Calu3 (cell line): ENCODE data around the gene NFKBIZ. TPM values are rescaled to one million over a fixed set of nuclear protein-coding genes. Genes with fewer than 3 reads are reported as not detected.

ENCODE experiments used
- BruUV-seq: library from RNA; stranded (reverse); fragments of 400-500 nt; replicated peaks from 2 replicates; lab custom pipeline; 2021; lab: Mats Ljungman, UMichigan
- CTCF ChIA-PET: fragments of 300-600 bp; sonication (Branson Sonifier 250); formaldehyde crosslinking; loops from one replicate; lab custom pipeline; 2022; ENCODE audit warnings: antibody characterized with exemption; lab: Charles Lee
- DNase-seq: peaks from one replicate; pipeline ENCODE4 v3.0.0; 2022
- H3K27ac Mint-ChIP-seq: one replicate; pipeline ENCODE4 v1.8.0; 2022; ENCODE audit warnings: mixed read lengths; ENCODE audit not compliant: unreplicated experiment
- H3K27me3 Mint-ChIP-seq: one replicate; pipeline ENCODE4 v1.8.0; 2022; ENCODE audit warnings: mixed read lengths; ENCODE audit not compliant: unreplicated experiment
- H3K36me3 Mint-ChIP-seq: one replicate; pipeline ENCODE4 v1.8.0; 2022; ENCODE audit warnings: mild to moderate bottlenecking, moderate library complexity, mixed read lengths; ENCODE audit not compliant: insufficient read depth, unreplicated experiment
- H3K4me1 Mint-ChIP-seq: one replicate; pipeline ENCODE4 v1.8.0; 2022; ENCODE audit warnings: mild to moderate bottlenecking, low read depth, mixed read lengths; ENCODE audit not compliant: unreplicated experiment
- H3K4me3 Mint-ChIP-seq: one replicate; pipeline ENCODE4 v1.8.0; 2022; ENCODE audit warnings: mild to moderate bottlenecking, low read depth, moderate library complexity, mixed read lengths; ENCODE audit not compliant: unreplicated experiment
- H3K9me3 Mint-ChIP-seq: one replicate; pipeline ENCODE4 v1.8.0; 2022; ENCODE audit warnings: low read depth, mixed read lengths; ENCODE audit not compliant: unreplicated experiment
- CTCF ChIP-seq: fragments of 200-600 bp; IDR thresholded peaks from one replicate; pipeline ENCODE4 v1.8.0; 2022; ENCODE audit warnings: antibody characterized with exemption; ENCODE audit not compliant: unreplicated experiment
- intact Hi-C: fragments of 100-400 bp; cut with micrococcal nuclease; formaldehyde crosslinking; loops from one replicate; pipeline ENCODE4 v1.10.0; 2022; ENCODE audit not compliant: unreplicated experiment
- total RNA-seq: library from RNA; stranded (reverse); gene quantifications from 2 replicates; pipeline ENCODE4 v1.2.3, GENCODE V29; 2022

NFKBIZ gene
- total RNA-seq, 1 experiment from 2014 or later: 217 TPM

DNA sequence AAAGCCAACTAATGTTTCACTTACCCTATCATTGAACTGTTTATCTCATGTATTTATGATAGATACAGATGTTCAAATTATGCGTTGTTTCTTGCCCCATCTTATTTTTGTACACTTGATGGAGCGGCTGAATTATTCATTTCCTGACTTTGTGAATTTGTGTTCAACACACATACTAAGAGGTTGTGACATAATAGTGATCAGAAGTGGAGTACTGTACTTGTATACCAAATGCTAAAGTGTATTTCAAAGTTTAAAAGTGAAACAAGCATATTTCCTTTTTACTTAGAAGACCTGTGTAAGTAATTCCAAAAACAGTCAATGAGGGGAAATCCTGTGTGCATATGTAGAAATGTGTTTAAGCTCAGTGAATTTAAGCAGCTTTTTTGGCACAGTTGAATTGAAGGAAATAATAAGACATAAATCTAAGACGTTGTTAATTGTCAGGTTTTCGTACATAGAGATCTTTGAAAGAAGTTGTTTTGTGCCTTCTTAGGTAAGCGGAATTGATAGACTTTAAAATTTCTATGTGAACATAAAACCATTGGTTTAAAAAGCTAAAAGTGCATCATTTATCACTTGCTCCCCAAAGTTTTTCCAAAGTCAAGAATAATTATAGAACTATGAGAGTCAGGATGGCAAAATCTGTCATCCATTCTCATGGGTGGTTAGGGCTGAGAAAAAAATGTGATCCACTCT lies 1.9 kb downstream of the NFKBIZ start:
- CTCF ChIA-PET: no interaction called here
- no peak for DNase-seq
- H3K9me3 Mint-ChIP-seq: no peaks in the 10 kb centered on the region
- H3K4me3 Mint-ChIP-seq: peak overlapping the region; percentile 75
- TF ChIP-seq CTCF: no peak
- H3K36me3 Mint-ChIP-seq: peaks cover 85% of the 10 kb centered on the region
- H3K27ac Mint-ChIP-seq: peak overlapping the region; percentile 92
- peaks cover 42% of the 10 kb centered on the region for H3K4me1 Mint-ChIP-seq
- intact Hi-C loops: no loop called here
- no TSS peak for BruUV-seq
- no peaks in the 10 kb centered on the region for H3K27me3 Mint-ChIP-seq

DNA sequence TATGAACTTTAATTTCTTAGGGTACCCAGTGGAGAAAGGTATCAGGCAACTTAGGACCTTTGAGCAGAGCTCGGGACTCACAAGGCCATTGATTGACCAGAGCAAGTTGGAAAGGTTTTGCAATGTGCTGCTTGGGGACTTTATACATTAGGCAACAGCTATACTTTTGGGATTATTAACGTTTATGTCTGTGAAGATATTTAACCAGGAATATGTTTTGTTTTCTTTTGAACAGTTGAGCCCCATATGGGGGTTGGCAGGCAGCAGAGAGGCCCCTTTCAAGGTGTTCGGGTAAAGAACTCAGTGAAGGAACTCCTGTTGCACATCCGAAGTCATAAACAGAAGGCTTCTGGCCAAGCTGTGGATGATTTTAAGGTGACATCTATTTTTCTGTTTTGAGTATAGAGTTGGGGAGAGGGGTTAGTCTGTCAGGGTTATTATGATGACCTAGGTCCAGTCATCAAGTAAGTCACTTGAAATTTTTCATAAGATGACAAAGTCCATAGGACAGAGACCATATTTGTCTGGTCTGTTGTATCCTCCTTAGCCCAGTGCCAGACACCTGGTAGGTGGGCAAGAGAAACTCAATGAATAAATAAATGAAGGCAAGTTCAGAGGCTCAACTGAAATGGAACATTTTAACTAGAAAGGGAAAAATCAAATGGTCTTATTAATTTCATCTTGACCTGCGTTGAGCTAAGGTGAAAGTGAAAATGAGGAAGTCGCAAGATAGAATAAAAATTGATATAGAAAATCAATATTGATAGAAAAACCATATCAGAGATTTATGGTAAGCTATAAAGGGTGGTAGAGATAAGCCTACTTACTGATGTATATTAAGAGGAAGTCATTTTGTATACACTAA lies 2.8 kb downstream of the NFKBIZ start:
- no peak for DNase-seq
- intact Hi-C loops: no loop called here
- H3K4me3 Mint-ChIP-seq: peak overlapping the region; percentile 75
- no peaks in the 10 kb centered on the region for H3K27me3 Mint-ChIP-seq
- no peaks in the 10 kb centered on the region for H3K9me3 Mint-ChIP-seq
- H3K36me3 Mint-ChIP-seq: peaks cover 94% of the 10 kb centered on the region
- peaks cover 46% of the 10 kb centered on the region for H3K4me1 Mint-ChIP-seq
- CTCF ChIA-PET: no interaction called here
- no TSS peak for BruUV-seq
- no peak for TF ChIP-seq CTCF
- H3K27ac Mint-ChIP-seq: peak overlapping the region; percentile 92

- DNase-seq: no peak
- peak overlapping the region; percentile 75 for H3K4me3 Mint-ChIP-seq
- CTCF ChIA-PET: no interaction called here
- BruUV-seq: no TSS peak
- H3K27me3 Mint-ChIP-seq: no peaks in the 10 kb centered on the region
- peaks cover 46% of the 10 kb centered on the region for H3K4me1 Mint-ChIP-seq
- no peak for TF ChIP-seq CTCF
- H3K36me3 Mint-ChIP-seq: peaks cover 100% of the 10 kb centered on the region
- intact Hi-C loops: no loop called here
- H3K9me3 Mint-ChIP-seq: no peaks in the 10 kb centered on the region
- H3K27ac Mint-ChIP-seq: peak overlapping the region; percentile 92
Measured at GRCh38 chr3:101852983-101853840, 3.9 kb downstream of the NFKBIZ start.

- H3K27me3 Mint-ChIP-seq: no peaks in the 10 kb centered on the region
- intact Hi-C loops: no loop called here
Measured at GRCh38 chr3:101853982-101854381, 4.7 kb downstream of the NFKBIZ start.

More at GRCh38 chr3:101853982-101854381, 4.7 kb downstream of the NFKBIZ start:
- H3K4me3 Mint-ChIP-seq: peak overlapping the region; percentile 75
- peaks cover 45% of the 10 kb centered on the region for H3K4me1 Mint-ChIP-seq
- TF ChIP-seq CTCF: no peak
- BruUV-seq: no TSS peak
- H3K27ac Mint-ChIP-seq: peak overlapping the region; percentile 92
- peaks cover 100% of the 10 kb centered on the region for H3K36me3 Mint-ChIP-seq
- no peaks in the 10 kb centered on the region for H3K9me3 Mint-ChIP-seq
- DNase-seq: no peak
- CTCF ChIA-PET: no interaction called here
